ENCODE results near the gene FUBP1. TPM values are rescaled to one million over a fixed set of nuclear protein-coding genes. Genes with fewer than 3 reads are reported as not detected.

FUBP1 gene
- polyA plus RNA-seq, 1 experiment = 142 TPM

GRCh38 chr1:77942400-77943140, 36.3 kb downstream of the FUBP1 start:
- no peak for TF ChIP-seq CTCF (IDR thresholded peaks at IDR 0.05; ENCODE audit: low read depth, low read length)
- no peak overlapping the region for H3K4me3 ChIP-seq (ENCODE audit: low read depth, low read length)
- H3K27ac ChIP-seq (ENCODE audit: low read depth, low read length) = no peak overlapping the region
- CTCF ChIA-PET = interaction anchor here (0.6 kb wide), 2 partner anchors 22 to 172 kb away, joined by 3 read pairs; no protein-coding TSS in a partner anchor
- H3K9me3 ChIP-seq (ENCODE audit: control insufficient read depth, insufficient read depth, low read length) = no peaks in the 10 kb centered on the region
- POLR2A ChIA-PET = no interaction called here
- H3K27me3 ChIP-seq (ENCODE audit: control insufficient read depth, insufficient read depth, low read length) = no peaks in the 10 kb centered on the region
- DNase-seq (ENCODE audit: low read depth, low spot score) = no peak

DNA sequence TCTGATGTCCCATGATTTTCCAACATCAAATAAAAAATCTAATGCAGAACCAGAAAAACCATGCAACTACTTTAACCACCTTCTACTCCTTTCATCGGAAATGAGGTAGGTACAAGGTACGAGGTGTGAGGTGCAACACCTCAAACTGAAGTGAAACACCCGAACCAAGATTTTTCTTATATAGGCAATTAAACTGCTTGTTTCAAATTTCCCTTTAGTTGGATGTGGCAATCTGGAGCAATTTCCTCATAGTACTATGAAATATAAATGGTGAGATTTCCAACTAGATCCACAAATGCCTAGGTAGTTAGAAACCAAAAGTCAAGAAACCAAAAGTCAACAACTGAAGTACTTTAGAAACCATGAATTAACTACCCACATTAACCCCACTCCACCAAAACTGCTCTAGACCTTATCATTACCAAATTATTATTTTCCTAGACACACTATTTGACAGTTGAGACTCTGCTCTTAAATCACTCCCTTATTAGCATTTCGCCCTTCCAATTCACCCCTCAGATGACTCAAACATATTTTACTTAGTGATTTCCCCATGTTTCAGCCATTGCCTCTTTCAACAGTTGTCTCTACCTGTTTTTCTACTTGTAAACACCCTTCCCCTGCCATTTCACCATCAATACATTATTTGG, 37.8 kb downstream of the FUBP1 start:
- ChIA-PET POLR2A (no interaction called here), CTCF (no interaction called here)
- no peak overlapping the region for H3K27ac ChIP-seq (ENCODE audit: low read depth, low read length)
- H3K9me3 ChIP-seq (ENCODE audit: control insufficient read depth, insufficient read depth, low read length) = no peaks in the 10 kb centered on the region
- no peak for DNase-seq (ENCODE audit: low read depth, low spot score)
- TF ChIP-seq CTCF (IDR thresholded peaks at IDR 0.05; ENCODE audit: low read depth, low read length) = no peak
- no peak overlapping the region for H3K4me3 ChIP-seq (ENCODE audit: low read depth, low read length)
- H3K27me3 ChIP-seq (ENCODE audit: control insufficient read depth, insufficient read depth, low read length) = no peaks in the 10 kb centered on the region

DNA sequence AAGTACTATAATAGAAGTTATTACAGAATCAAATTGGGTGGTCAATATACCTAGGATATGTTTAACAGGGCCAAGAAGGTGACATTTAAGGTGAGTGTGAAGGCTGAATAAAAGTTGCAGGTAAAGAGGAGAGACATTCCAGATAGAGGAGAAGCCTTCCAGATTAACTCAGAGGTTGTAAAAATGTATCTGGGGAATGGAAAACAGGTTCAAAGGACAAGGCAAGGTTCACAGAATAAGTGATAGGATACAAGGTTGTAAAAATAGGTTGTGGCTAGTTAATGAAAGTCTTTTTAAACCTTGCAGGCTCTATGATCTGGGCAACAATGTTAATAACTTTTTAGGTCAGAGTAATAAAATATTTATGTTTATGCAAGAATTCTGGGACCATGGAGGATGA, 40.2 kb downstream of the FUBP1 start:
- H3K27me3 ChIP-seq (ENCODE audit: control insufficient read depth, insufficient read depth, low read length) = no peaks in the 10 kb centered on the region
- POLR2A ChIA-PET = interaction anchor here (0.7 kb wide), 1 partner anchor 88 kb away, joined by 5 read pairs; no protein-coding TSS in a partner anchor
- no peaks in the 10 kb centered on the region for H3K9me3 ChIP-seq (ENCODE audit: control insufficient read depth, insufficient read depth, low read length)
- no peak overlapping the region for H3K4me3 ChIP-seq (ENCODE audit: low read depth, low read length)
- H3K27ac ChIP-seq (ENCODE audit: low read depth, low read length) = no peak overlapping the region
- DNase-seq (ENCODE audit: low read depth, low spot score) = no peak
- no peak for TF ChIP-seq CTCF (IDR thresholded peaks at IDR 0.05; ENCODE audit: low read depth, low read length)
- CTCF ChIA-PET = no interaction called here

- ChIA-PET POLR2A (no interaction called here), CTCF (no interaction called here)
- H3K27ac ChIP-seq (ENCODE audit: low read depth, low read length) = no peak overlapping the region
- no peak for DNase-seq (ENCODE audit: low read depth, low spot score)
- TF ChIP-seq CTCF (IDR thresholded peaks at IDR 0.05; ENCODE audit: low read depth, low read length) = no peak
- H3K4me3 ChIP-seq (ENCODE audit: low read depth, low read length) = no peak overlapping the region
- H3K9me3 ChIP-seq (ENCODE audit: control insufficient read depth, insufficient read depth, low read length) = no peaks in the 10 kb centered on the region
- H3K27me3 ChIP-seq (ENCODE audit: control insufficient read depth, insufficient read depth, low read length) = no peaks in the 10 kb centered on the region
These were observed 49.1 kb downstream of the FUBP1 start for GRCh38 chr1:77929806-77930205.

- no peak overlapping the region for H3K4me3 ChIP-seq (ENCODE audit: low read depth, low read length)
- no peaks in the 10 kb centered on the region for H3K27me3 ChIP-seq (ENCODE audit: control insufficient read depth, insufficient read depth, low read length)
- POLR2A ChIA-PET = no interaction called here
- no peaks in the 10 kb centered on the region for H3K9me3 ChIP-seq (ENCODE audit: control insufficient read depth, insufficient read depth, low read length)
- DNase-seq (ENCODE audit: low read depth, low spot score) = no peak
- no peak for TF ChIP-seq CTCF (IDR thresholded peaks at IDR 0.05; ENCODE audit: low read depth, low read length)
- CTCF ChIA-PET = no interaction called here
- no peak overlapping the region for H3K27ac ChIP-seq (ENCODE audit: low read depth, low read length)
These were observed 51.5 kb downstream of the FUBP1 start for GRCh38 chr1:77927414-77927813.
